Cardiac ventricle fibroblast (primary cell): Measurements from ENCODE around the gene BMPR2. TPM values are rescaled to one million over a fixed set of nuclear protein-coding genes. Genes with fewer than 3 reads are reported as not detected.

Experiments used
- total RNA-seq: library from RNA; depleted of rRNA; stranded (reverse); fragments of >200 nt; gene quantifications from 2 replicates; pipeline ENCODE4 v1.2.3, GENCODE V29; 2015

BMPR2 gene
- total RNA-seq = 31.3 and 33.6 TPM in 2 replicates

GRCh38 chr2:202375609-202376408 lies at the start of gene BMPR2:
Gene BMPR2, plus strand, starts transcription at chr2:202376327. Its CDS starts 1,148 bp downstream, at chr2:202377475.

Other genes starting within 250 kb of the BMPR2 start
- 55.0 and 62.2 TPM in 2 replicates for gene SUMO1, start 137.7 kb upstream of the BMPR2 start, total RNA-seq
- gene NOP58, start 110.6 kb upstream of the BMPR2 start, total RNA-seq = 34.9 and 35.5 TPM in 2 replicates